SJCRH30 (cell line): Measurements from ENCODE around the gene C7orf57. TPM values are rescaled to one million over a fixed set of nuclear protein-coding genes. Genes with fewer than 3 reads are reported as not detected.
"Not testable (repeated sequence)": the region's sequence is repeated elsewhere in the genome, so short reads cannot be mapped to it uniquely, and the experiment has no call there.

Experiments used
- DNase-seq, 2 experiments: peaks; one replicate each; pipeline ENCODE4 v3.0.0-alpha.2; 2015 to 2020
- H3K27ac ChIP-seq: fragments of 250-450 bp; sonication (Bioruptor Pico); 2 replicates; pipeline ENCODE4 v1.5.1; 2020; ENCODE audit warnings: mild to moderate bottlenecking, moderate library complexity
- H3K27me3 ChIP-seq: fragments of 250-450 bp; sonication (Bioruptor Pico); 2 replicates; pipeline ENCODE4 v1.5.1; 2020; ENCODE audit warnings: mild to moderate bottlenecking, moderate library complexity
- H3K36me3 ChIP-seq: fragments of 250-450 bp; sonication (Bioruptor Pico); 2 replicates; pipeline ENCODE4 v1.5.1; 2020; ENCODE audit warnings: mild to moderate bottlenecking, moderate library complexity
- H3K4me1 ChIP-seq: fragments of 250-450 bp; sonication (Bioruptor Pico); 2 replicates; pipeline ENCODE4 v1.5.1; 2020; ENCODE audit warnings: mild to moderate bottlenecking, moderate library complexity
- H3K4me3 ChIP-seq: fragments of 250-450 bp; sonication (Bioruptor Pico); 2 replicates; pipeline ENCODE4 v1.5.1; 2020; ENCODE audit warnings: mild to moderate bottlenecking, moderate library complexity
- H3K9me3 ChIP-seq: fragments of 250-450 bp; sonication (Bioruptor Pico); replicated peaks from 2 replicates; pipeline ENCODE4 v1.5.1; 2020; ENCODE audit warnings: mild to moderate bottlenecking, moderate library complexity
- total RNA-seq: library from RNA; depleted of rRNA; stranded (reverse); fragments of >200 nt; shearing (Covaris generic); gene quantifications from 2 replicates; pipeline ENCODE4 v1.2.3, GENCODE V29; 2014; rRNA removed

C7orf57 gene
- 0.06 TPM in 1 of 2 replicates, not detected in the other for total RNA-seq

DNA sequence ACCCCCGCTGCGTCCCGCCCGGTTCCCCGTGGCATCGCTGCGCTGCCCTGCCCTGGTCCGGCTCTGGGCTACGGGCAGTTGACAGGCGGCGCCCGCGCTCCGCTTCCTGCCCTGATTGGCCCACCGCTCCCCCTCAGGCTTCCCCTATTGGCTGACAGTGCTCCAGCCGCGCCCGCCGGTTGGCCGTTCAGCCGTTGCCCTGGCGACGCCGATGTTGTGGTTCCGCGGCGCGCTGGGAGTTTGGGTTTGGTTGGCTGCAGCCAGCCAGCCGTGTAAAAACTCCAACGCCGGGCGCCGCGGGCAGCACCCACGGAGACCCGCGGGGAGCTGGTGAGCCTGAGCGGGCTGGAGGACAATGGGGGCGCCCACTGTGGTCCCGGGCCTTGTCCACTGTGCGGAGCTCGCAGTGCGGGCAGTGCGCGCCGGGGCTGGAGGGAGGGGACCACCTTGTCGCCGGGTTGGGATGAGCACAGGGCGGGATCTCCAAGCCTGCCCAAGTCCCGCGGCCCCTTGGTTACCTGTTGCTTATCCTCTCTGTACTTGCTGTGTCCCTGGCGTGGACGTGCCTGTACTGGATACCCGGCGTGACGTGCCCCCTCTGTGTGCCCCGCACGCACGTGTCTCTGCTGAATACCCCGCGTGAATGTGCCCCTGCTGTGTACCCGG lies at the start of gene C7orf57:
Gene C7orf57 (plus strand): TSS at position 243 of the 666 bp plus-strand sequence. CDS start 766 bp downstream, outside the sequence.
- Histone ChIP-seq H3K4me3 (0 out of 2 replicates have a peak within 1 kb of the TSS, but pooled peaks have one; percentile 21), H3K27me3 (no peaks in the 10 kb centered on the region), H3K9me3 (no peaks in the 10 kb centered on the region), H3K36me3 (no peaks in the 10 kb centered on the region), H3K27ac (no peak within 1 kb of the TSS), H3K4me1 (peaks cover 4% of the 10 kb centered on the region; the same call in 1 of the 2 replicates)
- peak; percentile 29 to 37 for DNase-seq

GRCh38 chr7:47988496-47989386 lies 46.6 kb upstream of the C7orf57 start:
- peak in 1 of 2 experiments; percentile 20 for DNase-seq
- Histone ChIP-seq H3K9me3 (no peaks in the 10 kb centered on the region), H3K4me3 (no peak overlapping the region), H3K27ac (no peak overlapping the region), H3K4me1 (no peaks in the 10 kb centered on the region), H3K36me3 (no peaks in the 10 kb centered on the region), H3K27me3 (no peaks in the 10 kb centered on the region)

DNA sequence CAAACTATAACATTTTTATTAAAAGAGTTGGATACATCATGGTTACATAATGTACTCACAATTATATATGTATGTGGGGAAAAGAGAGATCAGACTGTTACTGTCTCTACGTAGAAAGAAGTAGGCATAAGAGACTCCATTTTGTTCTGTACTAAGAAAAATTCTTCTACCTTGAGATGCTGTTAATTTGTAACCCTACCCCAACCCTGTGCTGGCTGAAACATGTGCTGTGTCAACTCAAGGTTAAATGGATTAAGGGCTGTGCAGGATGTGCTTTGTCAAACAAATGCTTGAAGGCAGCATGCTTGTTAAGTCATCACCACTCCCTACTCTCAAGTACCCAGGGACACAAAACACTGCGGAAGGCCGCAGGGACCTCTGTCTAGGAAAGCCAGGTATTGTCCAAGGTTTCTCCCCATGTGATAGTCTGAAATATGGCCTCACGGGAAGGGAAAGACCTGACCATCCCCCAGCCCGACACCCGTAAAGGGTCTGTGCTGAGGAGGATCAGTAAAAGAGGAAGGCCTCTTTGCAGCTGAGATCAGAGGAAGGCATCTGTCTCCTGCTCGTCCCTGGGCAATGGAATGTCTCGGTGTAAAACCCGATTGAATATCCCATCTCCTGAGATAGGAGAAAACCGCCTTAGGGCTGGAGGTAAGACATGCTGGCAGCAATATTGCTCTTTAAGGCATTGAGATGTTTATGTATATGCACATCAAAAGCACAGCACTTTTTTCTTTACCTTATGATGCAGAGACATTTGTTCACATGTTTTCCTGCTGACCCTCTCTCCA lies 45.5 kb upstream of the C7orf57 start:
- H3K4me3 ChIP-seq, H3K4me1 ChIP-seq, H3K9me3 ChIP-seq, H3K36me3 ChIP-seq, H3K27me3 ChIP-seq, H3K27ac ChIP-seq: not testable (repeated sequence)
- peak in 1 of 2 experiments; percentile 42 for DNase-seq

DNA sequence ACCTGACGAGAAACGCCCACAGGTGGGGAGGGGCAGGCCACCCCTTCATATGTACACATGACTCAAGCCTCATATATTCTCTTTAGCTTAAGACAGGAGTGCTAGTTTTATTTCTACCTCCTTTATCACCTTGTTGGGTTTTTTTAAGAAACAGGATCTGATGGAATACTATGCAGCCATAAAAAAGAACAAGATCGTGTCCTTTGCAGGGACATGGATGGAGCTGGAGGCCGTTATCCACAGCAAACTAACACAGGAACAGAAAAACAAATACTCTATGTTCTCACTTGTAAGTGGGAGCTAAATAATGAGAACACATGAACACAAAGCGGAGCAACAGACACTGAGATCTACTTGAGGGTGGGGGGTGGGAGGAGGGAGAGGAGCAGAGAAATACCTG lies 44.8 kb upstream of the C7orf57 start:
- H3K27me3 ChIP-seq = no peaks in the 10 kb centered on the region
- no peak overlapping the region for H3K4me3 ChIP-seq
- no peak for DNase-seq
- H3K9me3 ChIP-seq = no peaks in the 10 kb centered on the region
- no peaks in the 10 kb centered on the region for H3K36me3 ChIP-seq
- no peaks in the 10 kb centered on the region for H3K4me1 ChIP-seq
- no peak overlapping the region for H3K27ac ChIP-seq

- Histone ChIP-seq H3K9me3 (no peaks in the 10 kb centered on the region), H3K27ac (no peak overlapping the region), H3K36me3 (no peaks in the 10 kb centered on the region), H3K4me3 (no peak overlapping the region), H3K4me1 (no peaks in the 10 kb centered on the region), H3K27me3 (no peaks in the 10 kb centered on the region)
- no peak for DNase-seq
Measured at GRCh38 chr7:47991270-47991669, 44.1 kb upstream of the C7orf57 start.

GRCh38 chr7:47991741-47992311 lies 43.5 kb upstream of the C7orf57 start:
- Histone ChIP-seq H3K4me3 (no peak overlapping the region), H3K27me3 (no peaks in the 10 kb centered on the region), H3K36me3 (no peaks in the 10 kb centered on the region), H3K4me1 (no peaks in the 10 kb centered on the region), H3K27ac (no peak overlapping the region), H3K9me3 (no peaks in the 10 kb centered on the region)
- peak; percentile 39 to 45 for DNase-seq

DNA sequence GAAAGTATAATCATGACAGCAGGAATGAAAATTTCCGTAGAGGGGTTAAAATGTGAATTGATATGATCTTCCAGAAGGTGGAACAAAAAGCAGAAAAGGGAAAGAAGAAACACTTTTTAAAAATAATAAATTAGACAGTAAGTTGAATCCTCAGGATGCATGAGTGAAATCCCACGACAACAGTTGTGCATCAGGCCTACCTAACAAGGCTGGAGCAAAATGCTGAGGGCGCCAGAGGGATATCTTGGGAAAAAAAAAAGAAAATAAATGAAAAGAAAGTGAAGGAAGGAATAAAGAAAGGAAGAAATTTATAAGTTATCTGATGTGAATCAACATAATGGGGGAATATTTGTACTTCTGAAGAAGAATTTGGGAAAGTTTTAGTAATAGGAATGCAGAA lies 42.9 kb upstream of the C7orf57 start:
- Histone ChIP-seq H3K4me3 (no peak overlapping the region), H3K27ac (no peak overlapping the region)

DNA sequence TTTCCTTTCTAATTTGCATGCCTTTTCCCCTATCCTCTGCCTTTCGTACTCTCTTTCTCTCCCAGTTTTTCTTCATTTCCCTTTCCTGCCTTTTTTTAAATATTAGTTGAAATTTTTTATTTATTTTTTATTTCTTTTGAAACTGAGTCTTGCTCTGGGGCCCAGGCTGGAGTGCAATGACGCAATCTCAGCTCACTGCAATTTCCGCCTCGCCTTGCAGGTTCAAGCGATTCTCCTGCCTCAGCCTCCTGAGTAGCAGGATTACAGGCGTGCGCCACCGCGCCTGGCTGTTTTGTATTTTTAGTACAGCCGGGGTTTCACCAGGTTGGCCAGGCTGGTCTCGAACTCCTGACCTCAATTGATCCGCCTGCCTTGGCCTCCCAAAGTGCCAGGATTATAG lies 35.9 kb upstream of the C7orf57 start:
- H3K36me3 ChIP-seq = no peaks in the 10 kb centered on the region
- no peak overlapping the region for H3K4me3 ChIP-seq
- H3K4me1 ChIP-seq = no peaks in the 10 kb centered on the region; the same call in 1 of the 2 replicates
- H3K27me3 ChIP-seq = no peaks in the 10 kb centered on the region
- 0 out of 2 replicates have a peak, but pooled peaks cover 3% of the 10 kb centered on the region for H3K9me3 ChIP-seq
- no peak overlapping the region for H3K27ac ChIP-seq
- DNase-seq = no peak

More for the DNA sequence above, 42.9 kb upstream of the C7orf57 start:
- no peaks in the 10 kb centered on the region for H3K36me3 ChIP-seq
- H3K9me3 ChIP-seq = no peaks in the 10 kb centered on the region
- no peaks in the 10 kb centered on the region for H3K27me3 ChIP-seq
- H3K4me1 ChIP-seq = no peaks in the 10 kb centered on the region
- DNase-seq = no peak

DNA sequence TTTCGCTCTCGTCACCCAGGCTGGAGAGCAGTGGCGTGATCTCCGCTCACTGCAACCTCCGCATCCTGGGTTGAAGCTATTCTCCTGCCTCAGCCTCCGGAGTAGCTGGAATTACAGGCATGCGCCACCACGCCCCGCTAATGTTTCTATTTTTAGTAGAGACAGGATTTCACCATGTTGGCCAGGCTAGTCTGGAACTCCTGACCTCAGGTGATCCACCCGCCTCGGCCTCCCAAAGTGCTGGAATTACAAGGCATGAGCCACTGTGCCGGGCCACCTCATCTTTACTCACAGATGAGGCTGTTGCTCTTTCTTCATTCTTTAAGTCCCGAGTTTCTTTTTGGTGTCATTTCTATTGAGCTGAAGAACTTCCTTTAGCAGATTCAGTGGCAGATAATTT lies 35.2 kb upstream of the C7orf57 start:
- H3K36me3 ChIP-seq, DNase-seq, H3K9me3 ChIP-seq, H3K27ac ChIP-seq, H3K4me1 ChIP-seq, H3K27me3 ChIP-seq, H3K4me3 ChIP-seq: not testable (repeated sequence)

DNA sequence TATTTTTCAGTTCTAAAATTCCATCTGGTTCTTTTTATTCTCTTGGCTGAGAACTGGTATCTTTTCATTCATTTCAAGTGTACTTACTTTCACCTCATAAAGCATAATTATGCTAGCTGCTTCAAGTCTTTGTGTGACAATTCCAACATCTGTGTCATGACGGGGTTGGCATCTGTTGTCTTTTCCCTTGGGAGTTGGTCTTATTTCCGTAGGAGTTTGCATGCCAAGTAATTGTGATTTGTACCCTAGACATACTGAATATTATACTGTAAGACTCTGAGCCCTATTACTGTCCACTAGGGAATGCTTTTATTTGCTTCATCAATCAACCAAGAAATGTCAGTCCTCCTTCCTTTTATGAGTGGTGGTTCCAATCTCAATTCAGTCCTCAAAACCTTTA lies 31.3 kb upstream of the C7orf57 start:
- Histone ChIP-seq H3K4me1 (no peaks in the 10 kb centered on the region; the same call in 1 of the 2 replicates), H3K4me3 (no peak overlapping the region), H3K9me3 (0 out of 2 replicates have a peak, but pooled peaks cover 6% of the 10 kb centered on the region), H3K27ac (no peak overlapping the region), H3K36me3 (no peaks in the 10 kb centered on the region), H3K27me3 (0 out of 2 replicates have a peak, but pooled peaks cover 3% of the 10 kb centered on the region)
- peak in 1 of 2 experiments; percentile 19 for DNase-seq

DNA sequence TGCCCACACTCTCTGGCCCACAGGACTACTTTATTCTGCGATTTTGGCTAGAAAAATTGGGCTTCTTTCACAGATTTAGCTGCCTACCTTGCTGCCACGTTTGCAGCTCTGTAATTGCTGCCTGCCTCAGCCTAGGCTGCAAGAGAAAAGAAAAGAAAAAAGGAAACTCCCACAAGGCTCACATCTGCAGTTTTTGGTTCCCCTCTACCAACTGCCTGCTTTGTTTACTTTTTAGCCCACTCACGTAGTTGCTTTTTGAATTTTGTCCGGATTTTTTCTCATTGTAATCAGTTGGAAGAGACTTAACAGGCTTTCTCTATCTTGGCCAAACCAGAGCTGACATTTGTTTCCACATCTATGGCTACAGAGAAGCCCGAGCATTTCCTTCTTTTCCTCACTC lies 30.7 kb upstream of the C7orf57 start:
- Histone ChIP-seq H3K9me3 (0 out of 2 replicates have a peak, but pooled peaks cover 6% of the 10 kb centered on the region), H3K36me3 (no peaks in the 10 kb centered on the region), H3K27me3 (0 out of 2 replicates have a peak, but pooled peaks cover 3% of the 10 kb centered on the region), H3K4me1 (no peaks in the 10 kb centered on the region; the same call in 1 of the 2 replicates), H3K27ac (no peak overlapping the region), H3K4me3 (no peak overlapping the region)
- no peak for DNase-seq

- Histone ChIP-seq H3K27ac (no peak overlapping the region), H3K36me3 (no peaks in the 10 kb centered on the region), H3K4me1 (no peaks in the 10 kb centered on the region; the same call in 1 of the 2 replicates), H3K9me3 (0 out of 2 replicates have a peak, but pooled peaks cover 6% of the 10 kb centered on the region), H3K27me3 (0 out of 2 replicates have a peak, but pooled peaks cover 3% of the 10 kb centered on the region), H3K4me3 (no peak overlapping the region)
- no peak for DNase-seq
Measured at GRCh38 chr7:48006866-48007265, 28.5 kb upstream of the C7orf57 start.

GRCh38 chr7:48009257-48009656 lies 26.1 kb upstream of the C7orf57 start:
- 0 out of 2 replicates have a peak, but pooled peaks cover 3% of the 10 kb centered on the region for H3K9me3 ChIP-seq
- DNase-seq = no peak
- no peak overlapping the region for H3K4me3 ChIP-seq
- no peak overlapping the region for H3K27ac ChIP-seq
- H3K36me3 ChIP-seq = no peaks in the 10 kb centered on the region
- H3K4me1 ChIP-seq = no peaks in the 10 kb centered on the region; the same call in 1 of the 2 replicates
- 0 out of 2 replicates have a peak, but pooled peaks cover 3% of the 10 kb centered on the region for H3K27me3 ChIP-seq

DNA sequence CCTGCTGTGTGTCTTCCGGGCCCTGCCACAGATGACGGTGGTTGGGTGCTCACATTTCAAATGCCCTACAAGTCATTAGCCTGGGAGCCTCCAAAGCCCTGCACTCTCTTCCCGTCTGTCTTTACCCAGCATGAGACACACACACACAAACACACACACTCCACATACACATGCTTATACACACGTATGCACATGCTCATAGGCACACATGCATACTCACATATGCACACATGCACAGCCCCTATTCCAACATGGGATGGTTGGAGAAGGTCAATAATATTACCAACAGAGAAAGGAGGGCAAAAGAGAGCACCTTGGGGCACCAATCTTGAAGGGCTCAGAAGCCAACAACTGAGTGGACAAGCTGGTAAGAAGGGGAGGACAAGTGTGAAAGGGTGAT lies 25.4 kb upstream of the C7orf57 start:
- Histone ChIP-seq H3K4me1 (no peaks in the 10 kb centered on the region), H3K36me3 (no peaks in the 10 kb centered on the region), H3K9me3 (0 out of 2 replicates have a peak, but pooled peaks cover 3% of the 10 kb centered on the region), H3K4me3 (no peak overlapping the region), H3K27ac (no peak overlapping the region), H3K27me3 (0 out of 2 replicates have a peak, but pooled peaks cover 3% of the 10 kb centered on the region)
- no peak for DNase-seq
